Stimulated activated CD4-positive, alpha-beta T cell treated with anti-CD3 and anti-CD28 coated beads, Interleukin-1b, Interleukin-23, amount 100 ng/mL, for 1 hour (primary cell): ENCODE results near the gene ULK2.
"Not testable (repeated sequence)": the region's sequence is repeated elsewhere in the genome, so short reads cannot be mapped to it uniquely, and the experiment has no call there.

Experiments used
- DNase-seq, 2 donors: peaks; one replicate each; pipeline ENCODE4 v3.0.0-alpha.2; 2020; ENCODE audit warnings: low read depth in 2 of 2

The ULK2 gene

DNA sequence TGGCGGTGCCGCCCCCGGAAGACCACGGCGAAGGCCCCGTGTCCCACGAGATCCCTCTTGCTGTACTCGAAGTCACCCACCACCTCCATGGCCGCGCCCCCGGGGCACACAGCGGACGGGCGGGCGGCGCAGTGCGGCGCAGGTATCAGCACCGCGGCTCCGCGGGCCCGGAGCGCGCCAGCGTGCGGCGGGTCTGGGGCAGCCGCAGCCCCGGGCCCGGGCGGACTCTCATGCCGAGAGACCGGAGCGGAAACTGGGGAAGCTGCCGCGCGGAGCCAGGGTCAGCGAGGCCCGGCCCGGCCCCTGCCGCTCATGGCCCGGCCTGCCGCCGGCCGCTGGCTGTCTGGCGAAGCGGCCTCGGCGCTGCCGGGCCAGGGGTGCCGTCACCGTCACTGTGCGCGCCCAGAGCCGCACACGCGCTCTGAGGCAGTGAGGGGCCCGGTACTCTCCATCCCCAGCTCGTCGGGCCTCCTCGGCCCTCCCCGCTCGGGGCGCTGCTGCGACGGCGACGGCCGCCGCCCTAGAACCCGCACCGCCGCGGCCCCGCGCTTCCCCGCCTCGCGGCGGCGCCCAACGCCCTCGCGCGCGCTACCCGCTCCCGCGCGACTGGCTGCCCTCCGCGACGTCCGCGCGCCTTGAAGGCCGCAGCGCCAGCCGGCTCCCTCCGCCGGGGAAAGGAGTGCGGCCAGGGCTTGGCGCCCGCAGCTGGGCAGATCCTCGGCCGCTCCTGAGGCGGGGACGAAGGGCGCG, at the start of gene ULK2:
ULK2 (minus strand) TSS at position 608 of the 750 bp plus-strand sequence; CDS start at position 89, 519 bp downstream.
- no peak for DNase-seq

DNA sequence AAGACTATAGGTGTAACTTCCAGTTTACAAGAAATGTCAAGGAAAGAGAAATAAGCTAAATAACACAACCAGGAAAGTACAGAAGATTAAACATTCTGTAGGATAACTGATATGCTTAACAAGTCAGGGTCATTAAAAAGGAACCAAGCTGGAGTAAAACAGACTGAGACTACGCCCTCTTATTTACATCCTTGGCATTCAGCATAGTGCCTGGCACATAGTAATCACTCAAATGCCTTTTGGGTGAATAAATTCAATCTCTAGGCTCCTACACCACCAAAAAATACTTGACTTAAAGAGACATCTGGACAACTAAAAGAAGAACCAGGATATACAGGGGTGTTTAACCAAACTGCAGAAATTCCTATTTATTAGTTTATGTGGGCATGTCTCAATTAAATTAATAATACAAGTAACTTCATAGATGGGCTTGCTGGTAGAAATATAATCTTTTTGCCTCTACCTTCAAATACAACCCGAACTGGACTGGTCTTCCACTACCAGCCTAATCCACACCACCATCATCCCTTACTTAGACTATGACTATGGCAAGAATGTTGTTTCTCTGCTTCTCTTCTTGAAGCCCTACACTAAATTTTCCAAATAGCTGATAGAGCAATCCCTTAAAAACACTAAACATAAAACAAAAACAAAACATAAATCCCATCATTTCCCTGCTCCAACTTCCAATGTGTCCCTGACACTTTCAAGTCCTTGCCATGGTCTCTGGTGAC, 47.7 kb upstream of the ULK2 start:
- no peak for DNase-seq

DNA sequence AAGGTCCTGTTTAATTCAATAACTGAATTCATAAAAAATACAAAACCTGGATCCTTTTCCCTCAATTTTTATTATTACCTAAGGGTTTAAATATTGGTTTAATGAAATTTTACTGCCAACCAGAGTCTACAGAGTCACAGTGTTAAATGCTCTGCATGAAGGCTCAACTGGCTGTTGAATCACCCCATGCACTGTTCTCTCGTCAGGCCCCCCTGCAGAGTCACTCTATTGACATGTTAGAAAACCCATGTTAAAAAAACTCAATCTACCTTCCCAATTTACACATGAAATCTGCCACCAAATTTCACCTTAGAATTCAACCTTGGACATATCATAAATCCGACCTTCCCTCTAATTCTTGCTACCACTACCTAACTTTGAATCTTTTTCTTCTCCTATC, 43.3 kb upstream of the ULK2 start:
- DNase-seq = no peak

DNA sequence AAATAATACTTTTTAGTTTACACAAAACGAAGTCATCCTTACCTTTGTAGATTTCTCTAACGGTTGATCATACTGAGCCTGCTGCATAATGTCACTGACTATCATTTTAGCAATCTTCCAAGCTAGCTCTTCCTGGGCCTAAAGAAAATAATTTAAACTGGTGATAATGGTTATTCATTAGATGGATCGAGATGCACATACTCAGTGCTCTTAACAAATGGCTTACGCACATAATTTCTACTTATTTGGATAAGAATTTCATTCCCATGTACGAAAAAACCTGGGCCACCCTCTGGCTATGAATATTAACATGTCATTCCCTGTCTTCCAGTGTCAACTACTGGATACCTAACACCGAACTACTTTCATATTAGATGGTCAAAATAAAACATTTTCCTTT, 41.4 kb upstream of the ULK2 start:
- no peak for DNase-seq

DNA sequence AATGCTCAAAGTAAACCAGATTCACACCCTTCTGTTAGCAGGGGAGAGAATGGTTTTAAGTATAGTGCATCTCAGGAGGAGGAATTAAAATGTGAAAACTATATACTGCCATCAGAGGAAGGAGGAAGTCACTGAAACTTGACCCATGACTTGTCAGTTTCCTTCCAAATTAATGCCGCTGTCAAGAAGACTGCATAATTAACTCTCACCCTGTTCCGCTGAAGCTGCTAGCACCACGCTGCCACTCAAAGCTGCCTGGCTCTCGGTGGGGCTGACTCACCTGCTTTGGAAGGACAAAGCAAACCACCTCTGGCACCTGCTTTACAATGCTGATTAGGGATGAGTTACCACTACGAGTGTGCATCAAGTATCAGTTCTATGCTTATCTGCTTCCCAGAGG, 37.8 kb upstream of the ULK2 start:
- no peak for DNase-seq

DNA sequence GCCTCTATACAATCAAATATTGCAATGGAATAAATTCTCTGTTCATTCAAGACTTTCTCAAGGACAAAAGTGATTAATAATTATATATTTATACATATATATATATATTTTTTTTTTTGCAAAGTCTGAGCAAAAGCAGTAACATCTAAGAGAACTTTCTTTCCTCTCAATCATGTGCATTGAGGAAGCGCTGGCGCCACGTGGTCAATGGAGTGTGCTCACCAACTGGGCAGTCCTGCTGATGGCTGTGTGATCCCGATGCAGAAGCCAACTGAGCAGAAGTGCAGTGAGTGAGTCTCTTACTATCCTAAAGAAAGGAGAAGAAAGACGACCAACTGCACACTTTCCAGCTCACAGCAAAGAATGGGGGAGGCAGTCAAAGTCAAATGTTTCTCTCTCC, 37.2 kb upstream of the ULK2 start:
- no peak for DNase-seq

DNA sequence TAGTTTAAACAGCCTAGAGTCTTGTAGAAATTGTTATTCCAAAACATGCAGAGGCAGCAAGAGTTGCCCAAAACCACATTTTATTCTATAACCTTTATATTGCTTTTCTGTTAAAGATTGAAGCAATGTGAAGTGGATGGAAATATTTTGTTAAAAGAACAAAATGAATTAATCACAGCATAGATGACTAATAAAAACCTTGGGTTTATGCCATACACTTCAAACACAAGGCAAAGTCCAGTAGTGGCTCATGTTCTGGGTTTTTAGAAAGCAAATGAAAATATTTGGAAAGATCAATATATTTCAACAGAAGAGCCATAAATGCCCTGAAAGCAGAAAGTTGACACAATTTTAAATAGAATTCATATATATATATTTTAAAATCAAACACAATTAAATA, 36.7 kb upstream of the ULK2 start:
- no peak for DNase-seq

DNA sequence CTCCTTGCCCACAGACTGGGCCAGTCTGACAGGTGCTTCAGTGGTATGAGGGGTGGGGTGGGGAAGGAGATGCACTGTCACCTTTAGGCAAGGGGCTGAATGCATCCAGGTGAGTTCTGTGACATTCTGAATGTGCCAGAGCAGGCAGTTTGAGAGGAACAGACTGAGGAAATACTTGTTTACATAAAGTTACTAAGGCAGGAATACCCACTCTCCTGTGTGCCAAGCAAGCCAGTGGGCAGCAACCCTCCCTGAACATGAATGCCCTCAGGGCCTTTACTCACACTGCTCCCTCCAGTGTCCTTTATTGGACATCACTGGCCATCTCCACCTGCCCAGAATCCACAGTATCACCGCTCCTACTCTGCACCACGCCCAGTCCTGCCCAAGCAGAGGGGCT, 33.1 kb upstream of the ULK2 start:
- DNase-seq = no peak

DNA sequence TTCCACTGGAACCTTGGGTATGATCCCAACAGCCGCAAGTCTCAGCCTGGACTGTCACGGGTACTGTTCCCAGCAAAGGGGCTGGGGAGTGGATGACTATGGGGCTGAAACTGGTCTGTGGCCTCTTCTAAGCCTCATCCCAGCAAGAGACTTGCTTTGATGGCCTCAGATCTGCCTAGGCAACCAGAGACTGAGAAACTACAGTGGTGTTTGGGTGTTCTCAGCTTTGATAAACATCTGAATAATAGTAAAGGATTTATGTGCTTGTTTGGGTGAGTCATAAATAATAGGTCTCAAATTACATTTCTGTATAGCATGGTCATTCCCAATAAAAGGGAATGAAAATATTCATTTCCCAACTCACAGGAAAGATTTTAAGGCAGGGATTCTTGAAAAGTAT, 30.2 kb upstream of the ULK2 start:
- no peak for DNase-seq

DNA sequence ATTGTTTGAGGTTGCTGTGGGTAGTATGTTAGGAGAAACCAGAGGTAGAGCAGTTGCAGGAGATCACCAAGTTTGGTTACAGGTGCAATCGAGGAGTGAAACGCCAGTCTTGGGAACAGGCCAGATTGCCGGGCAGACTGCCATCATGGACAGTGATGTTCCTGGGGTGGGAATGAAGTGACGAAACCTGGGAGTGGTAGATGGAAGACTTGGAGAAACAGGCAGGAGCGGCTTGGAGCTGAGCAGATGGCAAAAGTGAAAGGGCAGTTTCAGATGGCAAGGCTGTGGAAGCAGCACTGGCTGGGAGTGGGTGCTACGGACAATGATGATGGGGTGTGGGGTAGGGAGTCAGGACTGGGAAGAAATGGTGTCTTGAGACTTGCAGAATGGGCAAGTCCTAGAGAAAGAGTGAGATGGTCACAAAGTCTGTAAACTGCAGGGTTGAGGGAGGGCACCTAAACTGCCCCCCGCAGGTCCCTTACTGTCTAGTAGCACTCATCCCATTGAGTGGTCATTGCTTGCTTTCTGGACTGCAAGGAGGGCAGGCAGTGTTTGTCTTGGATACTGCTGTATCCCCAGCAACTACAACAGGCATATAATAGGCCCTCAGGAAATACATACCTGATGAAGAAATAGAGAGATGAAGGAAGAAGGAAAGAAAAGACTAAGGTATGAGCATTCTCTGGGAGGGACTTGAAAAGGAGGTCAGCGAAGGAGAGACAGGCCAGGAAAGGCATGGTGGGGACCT, 29.5 kb upstream of the ULK2 start:
- DNase-seq = no peak

DNA sequence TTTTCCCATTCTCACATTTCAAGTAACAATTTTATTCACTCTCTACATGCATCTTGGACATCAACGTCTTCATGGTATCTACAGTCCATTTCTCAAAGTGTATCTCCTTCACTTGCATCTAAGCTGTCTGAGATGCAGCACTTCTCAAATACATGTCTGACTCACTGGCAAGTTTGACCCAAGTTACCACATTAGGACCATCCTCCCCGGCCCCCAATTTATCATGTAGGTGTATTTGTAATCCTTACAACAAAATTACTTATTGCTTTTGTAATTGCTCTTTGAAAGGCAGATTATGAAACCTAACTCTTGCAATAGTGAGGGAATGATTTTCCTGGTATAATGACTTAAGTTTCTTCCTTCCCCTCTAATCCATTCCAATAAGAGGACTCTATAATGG, 28.9 kb upstream of the ULK2 start:
- DNase-seq = no peak

DNA sequence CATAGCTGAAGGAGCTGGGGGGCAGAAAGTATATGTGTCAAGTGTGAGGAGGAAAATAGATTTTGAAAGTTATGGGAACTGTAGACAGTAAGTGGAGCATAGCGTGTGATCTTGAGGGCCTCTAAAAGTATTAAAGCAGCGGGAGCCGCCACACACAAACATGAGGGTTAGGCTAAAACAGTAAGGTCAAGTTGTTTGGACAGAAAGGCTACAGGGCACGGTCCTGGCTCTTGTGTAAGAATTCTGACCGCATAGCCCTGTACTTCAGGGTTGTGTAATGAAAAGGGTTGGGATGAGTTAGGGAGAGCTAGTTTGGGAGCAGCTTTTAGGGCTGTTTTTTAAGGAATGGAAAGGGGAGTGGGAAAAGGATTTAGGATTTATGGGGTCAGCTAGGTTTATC, 22.8 kb upstream of the ULK2 start:
- DNase-seq = not testable (repeated sequence)

DNA sequence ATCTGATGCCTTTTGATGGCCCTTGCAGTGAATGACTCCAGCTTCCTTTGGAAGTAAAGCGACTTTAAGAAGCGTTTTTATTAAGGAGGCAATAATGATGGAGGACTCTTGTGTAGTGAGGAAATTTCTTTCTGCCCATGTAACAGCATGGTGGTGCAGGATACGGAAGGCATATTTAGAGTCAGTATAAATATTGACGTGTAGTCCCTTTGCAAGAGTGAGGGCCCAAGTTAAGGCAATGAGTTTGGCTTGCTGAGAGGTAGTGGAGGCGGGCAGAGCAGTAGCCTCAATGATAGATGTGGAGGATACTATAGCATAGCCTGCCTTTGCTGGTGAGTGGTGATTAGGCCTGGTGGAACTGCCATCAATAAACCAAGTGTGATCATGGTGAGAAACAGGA, 22.3 kb upstream of the ULK2 start:
- DNase-seq = not testable (repeated sequence)

DNA sequence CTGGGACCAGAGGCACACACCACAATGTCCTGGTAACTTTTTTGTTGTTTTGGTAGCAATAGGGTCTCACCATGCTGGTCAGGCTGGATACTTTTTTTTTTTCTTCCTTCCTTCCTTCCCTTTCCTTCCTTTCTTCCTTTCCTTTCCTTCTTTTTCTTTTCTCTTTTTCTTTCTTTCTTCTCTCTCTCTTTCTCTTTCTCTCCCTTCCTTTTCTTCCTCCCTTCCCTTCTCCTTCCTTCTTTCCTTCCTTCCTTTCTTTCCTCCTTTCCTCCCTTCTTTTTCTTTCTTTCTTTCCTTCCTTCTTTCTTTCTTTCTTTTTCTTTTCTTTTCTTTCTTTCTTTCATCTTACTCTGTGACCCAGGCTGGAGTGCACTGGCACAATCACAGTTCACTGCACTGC, 18.4 kb upstream of the ULK2 start:
- DNase-seq = no peak

DNA sequence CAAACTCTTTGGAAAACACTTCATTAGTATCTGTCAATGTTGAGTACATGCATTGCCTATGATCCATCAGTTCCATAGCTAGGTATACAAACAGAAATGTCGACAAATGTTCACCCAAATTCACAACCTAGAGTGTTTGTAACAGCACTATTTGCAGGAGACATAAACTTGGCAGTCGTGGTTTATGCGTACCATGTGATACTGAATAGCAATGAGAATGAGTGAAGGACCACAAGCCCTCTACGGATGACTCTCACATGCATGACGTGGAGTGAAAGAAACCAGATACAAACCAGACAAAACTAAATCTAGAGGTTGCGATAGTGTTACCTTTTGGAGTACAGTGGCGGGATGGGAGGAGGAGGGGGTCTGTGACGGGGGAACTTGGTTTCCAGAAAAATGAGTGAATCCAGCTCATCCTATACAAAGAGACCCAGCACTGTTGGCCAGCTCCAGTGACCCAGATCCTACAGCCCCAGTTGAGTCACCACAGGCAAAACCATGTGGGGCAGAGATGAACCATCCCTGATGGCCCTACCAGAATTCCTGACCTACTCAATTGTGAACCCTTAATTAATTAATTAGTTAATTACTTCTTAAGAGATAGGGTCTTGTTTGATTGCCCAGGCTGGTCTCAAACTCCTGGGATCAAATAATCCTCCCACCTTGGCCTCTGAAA, 15.9 kb upstream of the ULK2 start:
- no peak for DNase-seq

DNA sequence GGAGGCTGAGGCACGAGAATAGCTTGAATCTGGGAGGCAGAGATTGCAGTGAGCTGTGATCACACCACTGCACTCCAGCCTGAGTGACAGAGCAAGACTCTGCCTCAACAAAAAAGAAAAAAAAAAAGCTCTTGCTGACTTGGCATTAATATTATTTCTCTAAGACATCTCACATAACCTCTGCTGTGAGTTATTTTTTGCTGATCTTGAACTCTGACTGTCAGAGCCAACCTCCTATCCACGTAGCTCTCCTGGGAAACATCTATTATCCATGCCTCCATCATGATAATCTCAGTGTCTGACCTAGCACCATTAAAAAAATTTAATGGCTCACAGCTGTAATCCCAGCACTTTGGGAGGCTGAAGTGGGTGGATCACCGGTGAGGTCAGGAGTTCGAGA, 12.7 kb upstream of the ULK2 start:
- no peak for DNase-seq

DNA sequence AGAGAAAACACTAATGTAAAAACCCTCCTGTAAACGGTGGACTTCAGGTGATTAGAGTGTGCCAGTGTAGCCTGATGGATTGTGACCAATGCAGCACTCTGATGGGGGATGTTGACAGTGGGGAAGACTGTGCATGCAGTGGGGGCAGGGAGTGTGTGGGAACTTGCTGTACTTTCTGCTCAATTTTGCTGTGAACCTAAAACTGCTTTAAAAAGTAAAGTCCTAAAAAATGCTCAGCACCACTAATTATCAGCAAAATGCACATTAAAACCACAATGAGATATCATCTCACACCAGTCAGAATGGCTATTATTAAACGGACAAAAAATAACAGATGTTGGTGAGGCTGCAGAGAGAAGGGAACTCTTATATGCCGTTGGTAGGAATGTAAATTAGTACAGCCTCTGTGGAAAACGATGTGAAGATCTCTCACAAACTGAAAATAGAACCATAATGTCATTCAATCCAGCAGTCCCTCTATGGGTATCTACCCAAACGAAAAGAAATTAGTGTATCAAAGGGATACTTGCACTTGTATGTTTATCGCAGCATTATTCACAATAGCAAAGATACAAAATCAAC, 9.7 kb upstream of the ULK2 start:
- no peak for DNase-seq

DNA sequence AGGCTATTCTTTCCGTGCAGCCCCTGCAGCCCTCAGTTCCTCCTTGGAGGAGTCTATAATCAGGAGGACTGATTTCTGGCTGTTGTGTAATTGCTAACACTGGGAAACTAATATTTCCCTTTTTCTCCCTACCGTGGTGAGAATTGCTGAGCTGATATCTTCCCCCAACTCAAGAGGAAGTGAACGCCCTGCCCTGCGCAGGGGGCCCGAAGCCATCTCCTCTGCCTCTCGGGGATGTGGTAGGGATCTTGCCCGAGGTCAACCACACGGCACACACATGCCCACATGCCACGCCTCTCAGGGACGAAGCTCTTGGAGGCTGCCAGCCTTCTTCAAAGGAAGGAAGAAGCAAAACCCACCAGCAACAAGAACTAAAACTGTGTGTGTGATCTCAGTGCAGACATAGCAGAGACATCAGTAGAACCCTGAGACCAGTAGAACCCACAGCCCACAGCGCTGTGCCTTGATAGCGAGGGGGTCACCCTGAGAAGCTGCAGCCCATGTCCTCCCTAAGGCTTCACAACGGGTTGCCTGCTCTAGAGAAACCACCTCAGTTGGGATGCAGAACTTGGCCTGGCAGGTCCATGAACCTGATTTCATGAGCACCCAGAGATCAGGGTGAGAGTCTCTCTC, 8.9 kb upstream of the ULK2 start:
- no peak for DNase-seq

DNA sequence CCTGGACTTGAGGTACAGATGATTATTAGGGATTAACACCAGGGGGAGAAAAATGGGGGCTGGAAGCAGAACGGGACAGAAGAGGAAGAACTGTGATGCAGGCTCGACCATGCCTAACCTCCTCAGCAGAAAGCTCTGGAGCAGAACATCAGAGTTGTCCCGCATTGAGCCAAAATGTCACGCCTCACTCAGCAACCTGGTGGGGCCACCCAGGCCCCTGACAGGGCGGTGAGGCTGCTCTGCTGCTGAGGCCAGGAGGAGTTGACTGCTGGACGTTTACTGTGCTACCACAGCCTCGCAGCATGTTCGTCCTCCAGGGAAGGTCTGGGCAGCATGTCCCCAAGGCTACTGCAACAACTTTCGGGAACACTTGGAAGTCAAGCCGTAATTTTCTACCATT, 6.5 kb upstream of the ULK2 start:
- no peak for DNase-seq

DNA sequence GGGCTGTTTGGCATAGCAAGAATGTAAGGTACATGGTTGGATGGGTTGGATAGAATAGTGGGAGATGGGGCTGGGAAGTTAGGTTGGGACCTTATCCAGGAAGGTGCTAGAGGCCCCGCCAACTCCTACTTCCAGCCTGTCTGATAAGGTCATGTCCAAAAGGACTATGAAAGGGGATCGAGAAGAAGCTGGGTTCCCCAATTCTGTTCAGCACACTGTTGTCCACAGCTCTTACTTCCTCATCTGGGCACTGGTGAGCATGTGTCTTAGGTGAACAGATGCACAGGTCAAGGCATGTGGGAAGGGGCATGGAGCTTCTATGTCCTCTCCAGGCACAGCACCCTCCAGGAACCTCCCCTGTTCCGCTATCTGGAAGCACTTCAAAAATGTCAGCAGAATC, 5.6 kb upstream of the ULK2 start:
- no peak for DNase-seq

DNA sequence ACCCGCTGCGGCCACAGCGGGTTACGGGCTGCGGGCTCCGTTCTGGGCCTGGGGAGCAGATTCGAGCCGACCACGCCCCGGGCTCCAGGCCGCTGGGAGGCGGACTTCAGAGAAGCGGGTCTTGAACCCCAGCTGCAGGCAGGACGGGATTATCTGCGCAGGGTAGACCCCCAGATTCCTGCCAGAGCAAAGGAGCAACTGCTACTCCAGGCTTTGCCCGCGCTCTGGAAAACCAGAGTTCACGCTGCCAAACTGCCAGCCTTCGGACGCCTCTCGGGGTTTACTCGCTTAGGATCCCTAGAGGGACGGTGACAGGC, 301 bp upstream of the ULK2 start:
- no peak for DNase-seq

DNA sequence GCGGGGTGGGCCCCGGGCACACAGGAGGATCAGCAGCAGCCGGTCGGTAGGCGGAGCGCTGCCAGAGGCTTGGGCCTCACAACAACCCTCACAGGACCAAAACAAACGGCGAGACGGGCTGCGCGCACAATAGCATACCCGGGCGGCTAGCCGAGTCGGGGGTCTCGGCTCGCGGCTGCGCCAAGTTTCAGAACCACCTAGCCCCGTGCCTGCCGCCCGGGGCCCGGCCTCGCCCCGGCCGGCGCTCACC, 732 bp downstream of the ULK2 start:
- DNase-seq = no peak
